Activated T-cell treated with anti-CD3 and anti-CD28 coated beads for 24 hours (primary cell): ENCODE data around the gene TUBGCP3.

Experiments used
- DNase-seq: peaks from one replicate; pipeline ENCODE4 v3.0.0-alpha.2; 2020; ENCODE audit warnings: low read depth

Gene TUBGCP3

DNA sequence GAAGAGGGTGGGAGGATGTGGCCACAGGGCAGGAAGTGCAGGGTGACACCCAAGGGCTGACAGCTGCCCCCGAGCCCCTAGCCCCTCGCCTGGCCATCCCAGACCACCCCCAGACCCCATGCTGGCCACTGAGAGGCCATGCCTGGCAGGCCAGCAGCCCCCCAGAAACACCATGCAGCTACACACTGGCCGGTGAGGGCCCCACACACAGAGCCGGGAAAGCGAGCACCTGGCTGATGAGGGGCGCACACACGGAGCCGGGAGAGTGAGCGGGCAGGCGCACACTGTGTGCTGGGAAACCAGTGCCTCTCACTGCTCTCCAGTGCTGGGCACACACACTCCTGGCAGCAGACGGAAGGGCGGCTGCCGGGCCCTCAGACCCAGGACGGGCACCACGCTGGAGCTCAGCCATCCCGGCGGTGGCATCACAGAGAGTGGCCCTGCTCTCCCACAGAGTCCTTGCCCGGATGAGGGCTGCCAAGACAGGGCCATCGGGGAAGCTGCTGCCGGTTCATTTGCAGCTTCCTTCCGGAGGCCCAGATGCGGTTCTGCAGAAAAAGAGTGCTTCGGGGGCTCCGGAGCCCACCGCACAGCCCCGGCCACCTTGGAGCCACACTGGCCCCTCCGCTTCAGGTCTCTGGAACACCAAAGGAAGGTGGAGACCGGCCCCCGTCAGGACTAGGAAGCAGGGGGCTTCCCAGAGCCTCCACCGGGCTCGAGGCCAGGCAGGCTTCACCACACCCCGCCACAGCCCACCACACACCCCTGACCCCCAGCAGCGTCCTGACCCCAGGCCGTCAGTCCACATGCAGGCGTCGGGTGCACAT is 135.4 kb downstream of the TUBGCP3 start:
- no peak for DNase-seq

- DNase-seq = no peak
These were observed 136.2 kb downstream of the TUBGCP3 start for GRCh38 chr13:112451512-112452379.

GRCh38 chr13:112450904-112451240 is 137.1 kb downstream of the TUBGCP3 start:
- no peak for DNase-seq

DNA sequence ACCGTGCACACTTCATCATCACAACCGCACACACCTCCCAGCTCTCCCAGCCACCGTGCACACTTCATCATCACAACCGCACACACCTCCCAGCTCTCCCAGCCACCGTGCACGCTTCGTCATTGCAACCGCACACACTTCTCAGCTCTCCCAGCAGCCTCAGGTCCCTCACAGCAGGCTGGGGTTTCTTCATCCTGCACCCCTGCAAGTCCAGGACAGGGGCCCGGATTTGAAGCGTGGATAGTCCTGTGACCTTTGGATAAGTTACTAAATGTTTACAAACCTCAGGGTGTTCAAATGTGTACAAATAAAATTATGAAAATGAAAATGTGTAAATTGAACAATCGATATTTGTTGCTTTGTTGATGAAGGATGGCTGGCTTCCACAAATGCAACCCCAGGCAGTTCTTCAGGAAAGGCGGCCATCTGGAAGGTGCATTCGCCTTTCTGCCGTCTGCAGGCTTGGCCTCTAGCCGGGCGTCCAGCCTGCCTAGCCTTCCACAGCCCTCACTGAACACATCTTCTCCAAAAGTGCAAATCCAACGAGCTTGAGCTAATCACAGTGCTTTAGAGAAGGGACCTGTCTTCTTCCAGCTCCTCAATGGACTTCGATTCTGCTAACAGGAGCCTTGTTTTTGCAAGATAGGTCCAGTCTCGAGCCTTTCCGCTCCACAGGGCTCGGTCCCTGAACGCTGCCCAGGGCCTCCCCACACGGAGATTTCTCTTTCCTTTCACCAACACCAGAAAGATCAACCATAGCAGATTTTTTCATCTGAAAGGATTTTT is 137.6 kb downstream of the TUBGCP3 start:
- DNase-seq = no peak

DNA sequence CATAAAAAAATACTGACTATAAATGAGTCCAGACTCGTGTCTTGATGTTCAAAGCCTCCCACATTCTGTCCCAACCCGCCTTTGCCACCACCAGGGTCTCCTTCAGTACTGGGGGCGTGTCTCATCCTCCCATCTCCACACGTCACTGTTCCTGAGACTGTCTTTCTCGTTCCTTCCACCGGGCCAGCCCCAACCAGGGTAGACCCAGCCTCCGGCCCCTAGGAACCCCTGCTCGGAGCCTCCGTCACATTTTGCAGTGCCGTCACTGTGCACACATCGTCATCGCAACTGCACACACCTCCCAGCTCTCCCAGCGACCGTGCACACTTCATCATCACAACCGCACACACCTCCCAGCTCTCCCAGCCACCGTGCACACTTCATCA is 138.4 kb downstream of the TUBGCP3 start:
- DNase-seq = no peak

GRCh38 chr13:112448621-112449544 is 139.1 kb downstream of the TUBGCP3 start:
- no peak for DNase-seq

DNA sequence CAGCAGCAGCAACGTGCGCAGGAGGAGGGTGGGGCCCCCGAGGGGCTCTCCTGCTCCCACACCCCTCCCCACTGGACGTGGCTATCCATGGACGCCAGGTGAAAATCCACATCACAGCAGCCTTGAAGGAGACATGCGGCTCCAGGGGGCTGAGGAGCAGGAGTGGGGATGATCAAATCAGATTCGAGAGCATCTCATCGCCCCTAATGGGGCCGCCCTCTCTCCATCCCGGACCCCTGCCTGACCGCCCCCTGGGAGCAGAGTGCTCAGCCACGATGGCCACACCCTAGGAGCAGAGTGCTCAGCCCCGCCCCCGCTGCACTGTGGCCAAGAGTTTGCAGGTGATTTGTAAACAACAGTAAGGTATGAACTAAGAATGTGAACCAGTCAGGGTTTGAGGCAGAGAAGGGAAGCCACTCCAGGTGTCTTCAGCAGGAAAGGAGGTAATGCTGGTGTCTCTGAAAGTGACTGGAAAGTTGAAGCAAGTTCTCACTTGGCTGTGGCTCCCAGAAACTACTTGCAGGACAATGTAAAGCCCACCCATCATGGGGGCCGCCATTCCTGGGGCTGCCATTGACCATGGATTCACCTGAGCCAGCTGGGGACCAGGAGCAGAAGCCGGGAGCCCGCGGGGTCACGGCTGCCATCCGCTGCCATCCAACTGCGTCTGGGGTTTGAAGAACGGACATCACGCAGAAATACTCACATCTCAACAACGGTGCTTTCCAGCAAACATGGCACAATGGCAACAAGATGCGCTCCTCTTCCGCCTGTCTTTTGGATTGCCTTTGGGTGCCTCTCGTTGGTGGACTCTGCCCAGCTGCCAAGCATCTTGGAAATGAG is 140.0 kb downstream of the TUBGCP3 start:
- DNase-seq = no peak

DNA sequence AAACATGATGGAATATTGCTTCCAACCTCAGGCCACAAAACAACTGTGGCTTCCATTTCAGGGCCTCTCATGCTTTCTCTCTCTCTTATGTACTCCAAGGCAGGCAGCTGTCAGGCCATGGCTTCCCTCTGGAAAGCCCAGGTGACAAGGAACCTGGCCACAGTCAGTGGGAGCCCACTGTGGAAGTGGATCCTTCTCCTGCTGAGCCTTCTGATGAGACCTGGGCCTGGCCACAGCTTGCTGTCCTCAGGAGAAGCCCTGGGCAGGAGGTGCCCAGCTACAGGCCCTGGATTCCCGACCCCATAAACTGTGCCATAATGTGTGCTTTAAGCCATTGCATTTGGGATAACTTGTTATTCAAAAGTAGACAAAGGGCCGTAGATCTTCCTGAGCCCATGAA is 140.6 kb downstream of the TUBGCP3 start:
- no peak for DNase-seq

DNA sequence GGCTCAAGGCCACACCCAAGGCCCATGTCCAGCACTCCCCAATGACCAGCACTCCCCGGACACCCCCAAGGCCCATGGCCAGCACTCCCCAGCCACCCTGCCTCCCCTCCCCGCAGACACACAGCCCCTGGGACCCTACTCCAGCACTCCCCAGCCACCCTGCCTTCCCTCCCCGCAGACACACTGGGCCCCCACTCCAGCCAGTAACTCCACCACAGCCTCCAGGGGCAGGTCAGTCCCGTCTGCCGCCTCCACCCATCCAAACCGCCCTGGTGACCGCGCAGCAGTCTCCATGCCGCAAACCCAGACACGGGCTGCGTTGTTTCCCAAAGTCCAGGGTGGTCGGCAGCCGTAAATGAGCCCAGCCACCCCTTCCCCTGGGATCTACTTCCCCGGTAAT is 141.1 kb downstream of the TUBGCP3 start:
- DNase-seq = no peak

- DNase-seq = no peak
These were observed 141.5 kb downstream of the TUBGCP3 start for GRCh38 chr13:112446347-112446861.

GRCh38 chr13:112445411-112446271 is 142.3 kb downstream of the TUBGCP3 start:
- DNase-seq = no peak

GRCh38 chr13:112444416-112445399 is 143.2 kb downstream of the TUBGCP3 start:
- no peak for DNase-seq

- DNase-seq = peak; percentile 24
These were observed 144.0 kb downstream of the TUBGCP3 start for GRCh38 chr13:112443995-112444311.

DNA sequence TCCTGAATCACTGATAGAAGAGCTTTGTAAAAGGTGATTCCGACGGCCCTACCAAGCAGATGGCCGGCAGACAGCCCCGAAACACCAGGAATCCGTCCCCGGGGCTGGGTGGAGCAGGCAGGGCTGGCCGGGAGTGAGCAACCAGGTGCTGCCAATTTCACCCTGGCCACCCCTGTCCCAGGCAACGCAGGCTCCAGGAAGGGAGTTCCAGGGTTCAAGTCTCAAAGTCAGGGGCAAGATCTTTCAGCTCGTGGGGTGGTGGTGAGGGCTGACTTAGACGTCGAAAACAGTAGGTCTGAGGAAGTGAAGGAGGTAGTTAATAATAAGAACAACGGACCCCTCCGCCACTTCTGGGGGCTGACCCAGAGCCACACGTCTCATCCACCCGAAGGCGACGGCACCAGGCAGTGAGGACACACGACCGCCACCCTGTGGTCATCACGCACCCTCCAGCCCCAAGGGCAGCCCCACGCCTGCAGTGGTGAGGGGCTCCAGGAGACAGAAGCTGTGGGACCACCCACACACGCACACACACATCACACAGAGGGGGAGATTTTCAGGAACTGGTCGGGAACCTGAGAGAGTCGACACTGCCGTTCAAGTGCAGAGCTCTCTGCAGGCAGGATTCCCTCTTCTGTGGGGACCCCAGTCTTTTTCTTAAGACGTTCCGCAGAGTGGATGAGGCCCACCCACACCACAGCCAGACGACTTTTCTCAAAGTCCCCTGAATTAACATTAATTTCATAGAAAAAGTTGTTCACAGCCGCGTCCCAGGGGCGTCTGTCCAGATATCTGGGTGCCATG is 144.6 kb downstream of the TUBGCP3 start:
- DNase-seq = no peak

DNA sequence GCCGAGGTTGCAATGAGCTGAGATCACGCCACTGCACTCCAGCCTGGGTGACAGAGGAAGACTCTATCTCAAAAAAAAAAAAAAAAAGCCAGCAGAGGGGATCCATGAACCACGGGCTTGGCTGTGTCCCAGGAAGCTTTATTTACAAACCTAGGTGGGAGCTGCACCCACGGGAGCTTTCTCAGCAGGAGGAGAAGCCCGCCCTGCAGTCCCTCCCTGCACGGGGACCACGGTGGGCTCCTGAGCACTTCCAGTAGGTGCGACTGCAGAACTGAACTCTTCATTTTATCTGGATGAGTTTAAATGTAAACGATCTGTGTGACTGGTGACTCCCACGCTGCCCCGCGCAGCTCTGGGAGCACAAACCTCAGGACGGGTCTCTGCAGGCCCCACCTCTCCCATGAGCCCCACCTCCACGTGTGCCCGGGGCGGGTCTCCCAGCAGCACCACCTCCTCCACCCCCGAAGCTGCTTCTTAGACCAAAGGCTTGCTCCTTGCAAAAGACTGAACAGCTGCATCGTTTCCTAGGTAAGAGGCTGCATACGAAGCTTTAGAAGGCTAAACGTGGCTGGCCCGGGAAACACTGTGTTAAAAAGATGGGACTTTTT is 145.4 kb downstream of the TUBGCP3 start:
- DNase-seq = no peak

- DNase-seq = no peak
These were observed 146.1 kb downstream of the TUBGCP3 start for GRCh38 chr13:112441779-112442310.

- DNase-seq = no peak
These were observed 146.7 kb downstream of the TUBGCP3 start for GRCh38 chr13:112441226-112441625.
